Activated B cell treated with CpG ODN at 0.5 μM for 24 hours (primary cell): ENCODE results near the gene ARFGAP1. TPM values are rescaled to one million over a fixed set of nuclear protein-coding genes. Genes with fewer than 3 reads are reported as not detected.
A peak's percentile ranks its signal among the peaks of the same experiment; 100 is the strongest.

Source experiments
- ATAC-seq: fragments of 200-7000 bp; cut with Tn5 transposase; one replicate; pipeline ENCODE4 v1.10.0; 2021; ENCODE audit warnings: low read depth, mild to moderate bottlenecking, moderate library complexity
- CTCF ChIA-PET: fragments of 350-600 bp; sonication (Branson Sonifier 250); formaldehyde crosslinking; loops from one replicate; lab custom pipeline; 2021; ENCODE audit warnings: antibody characterized with exemption; lab: Charles Lee
- POLR2A ChIA-PET: fragments of 350-600 bp; sonication (Branson Sonifier 250); formaldehyde crosslinking; loops from one replicate; lab custom pipeline; 2021; ENCODE audit warnings: antibody characterized with exemption; lab: Charles Lee
- DNase-seq: peaks from one replicate; pipeline ENCODE4 v3.0.0; 2022
- H3K27ac Mint-ChIP-seq: one replicate; pipeline ENCODE4 v1.8.0; 2020; ENCODE audit warnings: mixed read lengths
- H3K27me3 Mint-ChIP-seq: one replicate; pipeline ENCODE4 v1.8.0; 2021; ENCODE audit warnings: mixed read lengths
- H3K36me3 Mint-ChIP-seq: one replicate; pipeline ENCODE4 v1.8.0; 2021; ENCODE audit warnings: low read depth, mixed read lengths
- H3K4me1 Mint-ChIP-seq: one replicate; pipeline ENCODE4 v1.8.0; 2021; ENCODE audit warnings: mixed read lengths
- H3K4me3 Mint-ChIP-seq: one replicate; pipeline ENCODE4 v1.8.0; 2020; ENCODE audit warnings: mild to moderate bottlenecking, mixed read lengths
- H3K9me3 Mint-ChIP-seq: one replicate; pipeline ENCODE4 v1.8.0; 2020; ENCODE audit warnings: mixed read lengths
- intact Hi-C: fragments of 100-400 bp; cut with micrococcal nuclease; formaldehyde crosslinking; loops from one replicate; pipeline ENCODE4 v1.15.1; 2024
- total RNA-seq: library from RNA; stranded (reverse); gene quantifications from 2 replicates; pipeline ENCODE4 v1.2.3, GENCODE V29; 2022
- TF ChIP-seq, protein P1 (sequence below): fragments of 200-600 bp; IDR thresholded peaks from one replicate; pipeline ENCODE4 v1.8.0; 2022; ENCODE audit warnings: antibody characterized with exemption, mild to moderate bottlenecking

The ARFGAP1 gene
- total RNA-seq, 1 donor from 2014 or later: 85.8 TPM

DNA sequence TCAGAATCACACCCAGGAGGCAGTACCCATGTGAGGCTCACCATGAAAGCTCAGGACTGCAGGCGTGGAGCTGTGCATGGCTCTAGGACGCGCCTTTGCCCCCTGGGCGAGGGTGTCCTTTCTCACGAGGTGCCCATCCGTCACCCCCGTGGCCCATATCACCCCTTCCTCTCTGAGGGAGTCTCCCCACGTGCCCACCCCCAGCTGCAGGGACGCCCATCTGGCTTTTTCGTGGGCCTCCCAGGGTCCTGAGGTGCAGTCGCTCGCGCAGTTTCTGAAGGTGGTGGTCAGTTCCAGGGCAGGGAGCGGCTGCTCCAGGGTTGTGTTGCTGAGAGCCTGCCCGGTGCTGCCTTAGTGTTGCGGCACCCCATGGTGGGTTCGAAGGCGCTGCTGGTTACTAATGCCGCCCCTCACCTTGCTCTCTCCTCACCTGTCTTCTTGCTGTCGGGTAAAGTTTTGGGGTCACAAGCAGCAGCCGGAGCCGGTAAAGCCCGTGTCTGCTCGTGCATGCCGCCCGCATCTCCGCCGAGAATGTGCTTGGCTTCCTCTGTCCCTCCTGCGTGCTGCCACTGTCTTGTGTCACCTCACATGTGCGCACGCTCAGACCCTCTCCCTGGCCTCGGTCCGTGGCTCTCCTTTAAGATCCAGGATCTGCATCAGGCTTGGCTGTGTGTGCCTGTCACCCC is 10.9 kb downstream of the ARFGAP1 start:
- Mint-ChIP-seq H3K36me3 (peaks cover 58% of the 10 kb centered on the region), H3K27ac (no peak overlapping the region), H3K4me3 (no peak overlapping the region), H3K27me3 (no peaks in the 10 kb centered on the region), H3K4me1 (no peaks in the 10 kb centered on the region), H3K9me3 (no peaks in the 10 kb centered on the region)
- intact Hi-C loops: no loop called here
- no peak for ATAC-seq
- ChIA-PET POLR2A (no interaction called here), CTCF (no interaction called here)
- DNase-seq: no peak
- TF ChIP-seq, protein P1, sequence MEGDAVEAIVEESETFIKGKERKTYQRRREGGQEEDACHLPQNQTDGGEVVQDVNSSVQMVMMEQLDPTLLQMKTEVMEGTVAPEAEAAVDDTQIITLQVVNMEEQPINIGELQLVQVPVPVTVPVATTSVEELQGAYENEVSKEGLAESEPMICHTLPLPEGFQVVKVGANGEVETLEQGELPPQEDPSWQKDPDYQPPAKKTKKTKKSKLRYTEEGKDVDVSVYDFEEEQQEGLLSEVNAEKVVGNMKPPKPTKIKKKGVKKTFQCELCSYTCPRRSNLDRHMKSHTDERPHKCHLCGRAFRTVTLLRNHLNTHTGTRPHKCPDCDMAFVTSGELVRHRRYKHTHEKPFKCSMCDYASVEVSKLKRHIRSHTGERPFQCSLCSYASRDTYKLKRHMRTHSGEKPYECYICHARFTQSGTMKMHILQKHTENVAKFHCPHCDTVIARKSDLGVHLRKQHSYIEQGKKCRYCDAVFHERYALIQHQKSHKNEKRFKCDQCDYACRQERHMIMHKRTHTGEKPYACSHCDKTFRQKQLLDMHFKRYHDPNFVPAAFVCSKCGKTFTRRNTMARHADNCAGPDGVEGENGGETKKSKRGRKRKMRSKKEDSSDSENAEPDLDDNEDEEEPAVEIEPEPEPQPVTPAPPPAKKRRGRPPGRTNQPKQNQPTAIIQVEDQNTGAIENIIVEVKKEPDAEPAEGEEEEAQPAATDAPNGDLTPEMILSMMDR: no peak

DNA sequence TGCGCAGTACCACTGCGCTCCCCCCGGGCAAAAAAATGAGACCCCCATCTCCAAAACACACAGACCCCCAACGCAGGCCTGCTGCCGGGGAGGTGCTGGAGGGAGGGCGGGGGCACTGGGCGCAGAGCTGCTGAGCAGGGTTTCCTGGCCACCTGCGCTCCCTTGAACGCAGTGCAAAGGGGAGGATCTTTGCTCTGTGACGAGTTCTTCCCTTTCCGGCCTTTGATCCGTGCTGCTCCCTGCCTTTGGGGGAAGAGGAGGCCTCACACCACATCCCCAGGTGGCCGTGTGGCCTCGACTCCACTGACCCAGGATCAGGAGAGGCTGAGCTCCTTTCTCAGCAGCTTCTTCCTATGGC is 11.4 kb downstream of the ARFGAP1 start:
- intact Hi-C loops: no loop called here
- Mint-ChIP-seq H3K4me3 (no peak overlapping the region), H3K27ac (no peak overlapping the region), H3K9me3 (no peaks in the 10 kb centered on the region), H3K4me1 (no peaks in the 10 kb centered on the region), H3K27me3 (no peaks in the 10 kb centered on the region), H3K36me3 (peaks cover 57% of the 10 kb centered on the region)
- TF ChIP-seq, protein P1: no peak
- no peak for DNase-seq
- ChIA-PET CTCF (no interaction called here), POLR2A (no interaction called here)
- ATAC-seq: no peak

DNA sequence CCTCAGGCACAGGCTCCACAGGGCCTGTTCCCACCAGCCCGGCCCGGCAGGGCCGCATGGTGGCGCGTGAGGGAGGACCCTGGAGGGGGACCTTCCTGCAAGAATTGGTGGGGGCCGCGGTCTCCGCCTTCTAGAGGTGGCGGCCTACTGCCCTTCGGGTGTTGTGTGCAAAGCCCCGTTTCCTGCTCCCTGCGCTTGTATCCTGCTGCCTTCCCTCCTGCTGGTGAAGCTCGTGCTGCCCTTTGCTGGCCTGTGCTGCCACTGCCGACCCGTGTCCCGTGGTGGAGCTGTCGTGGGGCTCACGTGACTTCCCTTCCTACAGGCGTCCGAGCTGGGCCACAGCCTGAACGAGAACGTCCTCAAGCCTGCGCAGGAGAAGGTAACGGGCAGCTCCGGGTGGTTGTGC is 11.9 kb downstream of the ARFGAP1 start:
- no peak overlapping the region for H3K4me3 Mint-ChIP-seq
- TF ChIP-seq, protein P1: no peak
- H3K9me3 Mint-ChIP-seq: no peaks in the 10 kb centered on the region
- H3K36me3 Mint-ChIP-seq: peaks cover 53% of the 10 kb centered on the region
- intact Hi-C loops: no loop called here
- ChIA-PET CTCF (no interaction called here), POLR2A (no interaction called here)
- H3K4me1 Mint-ChIP-seq: no peaks in the 10 kb centered on the region
- no peak for DNase-seq
- no peaks in the 10 kb centered on the region for H3K27me3 Mint-ChIP-seq
- H3K27ac Mint-ChIP-seq: peak overlapping the region; percentile 50
- ATAC-seq: no peak

DNA sequence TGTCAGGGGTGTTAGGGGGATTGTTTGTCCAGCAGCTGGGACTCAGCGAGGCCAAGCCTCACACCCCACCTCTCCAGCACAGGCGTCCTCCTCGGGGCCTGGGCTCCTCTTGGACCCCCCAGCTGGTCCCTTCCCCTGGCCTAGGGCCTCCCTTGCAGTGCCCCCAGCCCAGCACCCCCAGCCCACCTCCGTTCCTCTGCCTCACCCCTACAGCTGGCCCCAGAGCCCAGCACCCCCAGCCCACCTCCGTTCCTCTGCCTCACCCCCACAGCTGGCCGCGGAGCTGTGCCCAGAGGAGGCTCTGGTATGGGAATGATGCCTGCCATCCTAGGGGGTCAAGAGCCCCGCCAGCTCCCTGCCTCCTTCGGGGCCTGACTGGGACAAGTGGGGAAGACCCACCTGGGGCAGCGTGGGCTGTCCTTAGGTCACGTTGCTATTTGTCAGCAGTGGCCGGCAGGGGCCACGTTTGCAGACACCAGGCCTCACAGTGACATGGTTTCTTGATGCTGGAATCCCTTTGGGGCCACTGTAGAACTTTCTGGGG is 12.4 kb downstream of the ARFGAP1 start:
- H3K9me3 Mint-ChIP-seq: no peaks in the 10 kb centered on the region
- peaks cover 52% of the 10 kb centered on the region for H3K36me3 Mint-ChIP-seq
- no peaks in the 10 kb centered on the region for H3K27me3 Mint-ChIP-seq
- ChIA-PET CTCF (no interaction called here), POLR2A (no interaction called here)
- ATAC-seq: no peak
- TF ChIP-seq, protein P1: no peak
- intact Hi-C loops: no loop called here
- H3K4me3 Mint-ChIP-seq: no peak overlapping the region
- H3K27ac Mint-ChIP-seq: no peak overlapping the region
- DNase-seq: no peak
- H3K4me1 Mint-ChIP-seq: no peaks in the 10 kb centered on the region

DNA sequence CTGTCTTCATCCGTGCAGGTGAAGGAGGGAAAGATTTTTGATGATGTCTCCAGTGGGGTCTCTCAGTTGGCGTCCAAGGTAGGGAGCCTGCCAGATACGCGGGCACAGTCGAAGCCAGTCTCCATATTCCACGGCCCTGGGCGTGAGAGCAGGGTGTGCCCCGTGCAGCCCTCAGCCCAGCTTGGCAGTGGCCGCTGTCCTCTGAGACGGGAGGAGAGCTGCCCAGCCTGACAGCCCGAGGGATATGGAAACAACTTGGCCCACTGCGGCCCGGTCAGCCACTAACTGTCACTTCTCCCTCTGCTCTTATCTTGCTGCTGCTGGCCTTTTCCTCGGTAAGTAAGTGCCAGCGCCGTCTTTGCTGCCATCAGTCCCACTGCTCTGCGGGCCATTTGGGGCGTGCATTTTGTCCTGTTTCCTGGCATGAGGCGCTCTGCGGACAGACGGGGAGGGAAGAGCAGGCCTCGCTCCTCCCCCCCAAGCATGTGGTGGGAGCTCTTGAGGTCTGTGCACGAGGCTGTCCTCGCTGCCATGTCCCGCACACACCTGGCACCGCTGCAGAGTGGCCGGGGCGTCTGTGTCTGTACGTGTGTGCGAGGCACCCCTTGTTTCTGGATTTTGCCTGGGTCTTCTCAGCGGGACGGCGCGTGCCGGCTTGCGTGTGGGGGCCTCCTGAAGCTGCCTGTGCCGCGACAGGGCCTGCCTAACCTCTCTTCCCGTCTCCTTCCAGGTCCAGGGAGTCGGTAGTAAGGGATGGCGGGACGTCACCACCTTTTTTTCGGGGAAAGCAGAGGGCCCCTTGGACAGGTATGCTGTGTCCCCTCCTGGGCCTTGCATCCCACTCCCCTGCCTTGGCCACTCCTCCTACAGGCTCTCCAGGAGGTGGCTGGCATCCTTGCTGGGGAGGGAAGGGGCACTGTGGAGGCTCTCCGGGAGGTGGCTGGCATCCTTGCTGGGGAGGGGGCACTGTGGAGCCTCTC is 13.3 kb downstream of the ARFGAP1 start:
- ATAC-seq: no peak
- ChIA-PET CTCF (no interaction called here), POLR2A (no interaction called here)
- Mint-ChIP-seq H3K4me1 (no peaks in the 10 kb centered on the region), H3K27ac (no peak overlapping the region), H3K4me3 (no peak overlapping the region), H3K36me3 (peaks cover 43% of the 10 kb centered on the region), H3K27me3 (no peaks in the 10 kb centered on the region), H3K9me3 (no peaks in the 10 kb centered on the region)
- no peak for DNase-seq
- TF ChIP-seq, protein P1: no peak
- intact Hi-C loops: no loop called here
